GM21515 (cell line): ENCODE results near the gene VWA1.
"Not testable (repeated sequence)": the region's sequence is repeated elsewhere in the genome, so short reads cannot be mapped to it uniquely, and the experiment has no call there.

Experiments used
- ATAC-seq: cut with Tn5 transposase; IDR thresholded peaks from one replicate; pipeline ENCODE4 v1.9.1; 2021; ENCODE audit not compliant: unreplicated experiment

VWA1 gene

DNA sequence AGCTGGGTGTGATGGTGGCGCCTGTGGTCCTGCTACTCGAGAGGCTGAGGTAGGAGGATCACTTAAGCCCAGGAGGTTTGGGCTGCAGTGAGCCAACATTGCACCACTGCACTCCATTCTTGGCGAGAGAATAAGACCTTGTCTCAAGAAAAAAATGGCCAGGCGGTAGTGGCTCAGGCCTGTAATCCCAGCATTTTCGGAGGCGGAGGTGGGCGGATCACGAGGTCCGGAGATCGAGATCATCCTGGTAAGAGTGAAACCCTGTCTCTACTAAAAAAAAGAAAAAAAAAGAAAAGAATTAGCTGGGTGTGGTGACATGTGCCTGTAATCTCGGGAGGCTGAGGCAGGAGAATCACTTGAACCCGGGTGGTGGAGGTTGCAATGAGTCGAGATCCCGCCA is 47.4 kb downstream of the VWA1 start:
- ATAC-seq = no peak

DNA sequence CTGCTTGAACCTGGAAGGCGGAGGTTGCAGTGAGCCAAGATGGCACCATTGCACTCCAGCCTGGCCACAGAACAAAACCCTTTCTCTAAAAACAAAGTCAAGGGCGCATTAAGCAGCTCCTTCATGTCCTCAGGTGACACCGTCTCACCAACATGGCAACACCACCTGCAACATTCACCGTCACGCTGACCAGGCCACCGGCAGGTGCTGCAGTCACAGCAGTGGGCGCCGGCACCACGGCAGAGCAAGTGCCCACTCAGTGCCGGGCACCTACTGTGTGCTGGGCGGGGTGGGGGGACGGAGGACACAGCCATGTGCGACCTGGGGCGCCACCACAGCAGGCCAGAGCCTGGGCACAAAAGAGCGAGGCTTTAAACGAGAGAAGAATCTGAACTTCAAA is 48.2 kb downstream of the VWA1 start:
- ATAC-seq = no peak

DNA sequence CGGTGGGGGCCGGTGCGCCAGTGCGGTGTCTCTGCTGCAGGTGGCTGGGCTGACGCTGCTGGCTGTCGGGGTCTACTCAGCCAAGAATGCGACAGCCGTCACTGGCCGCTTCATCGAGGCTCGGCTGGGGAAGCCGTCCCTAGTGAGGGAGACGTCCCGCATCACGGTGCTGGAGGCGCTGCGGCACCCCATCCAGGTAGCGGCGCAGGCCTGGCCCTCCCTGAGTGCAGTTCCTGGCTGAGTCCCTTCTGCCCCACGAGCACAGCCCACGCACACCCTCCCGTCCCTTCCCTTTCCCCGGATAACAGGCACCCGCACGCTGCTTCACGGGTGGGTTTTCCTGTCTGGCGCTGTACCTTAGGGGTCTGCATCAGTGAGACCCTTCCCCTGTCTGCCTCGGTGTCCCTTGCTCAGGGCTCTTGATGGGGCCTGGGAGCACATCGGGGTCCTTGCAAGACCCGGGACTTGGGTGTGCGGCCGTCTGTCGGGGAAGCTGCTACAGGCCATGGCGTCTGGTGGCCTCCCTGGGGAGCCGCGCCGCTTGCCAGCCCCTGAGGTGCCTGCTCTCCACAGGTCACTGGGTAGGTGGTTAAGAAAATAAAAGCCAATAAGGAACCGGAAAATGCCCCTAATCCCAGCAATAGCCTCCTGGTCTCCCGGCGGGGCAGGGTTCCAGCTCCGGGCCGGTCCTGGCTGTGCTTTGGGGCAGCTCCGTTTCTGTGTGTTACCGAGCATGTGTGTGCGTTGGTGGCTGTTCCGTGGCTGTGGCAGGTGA is 49.7 kb downstream of the VWA1 start:
- ATAC-seq = not testable (repeated sequence)

GRCh38 chr1:1485755-1486317 is 50.3 kb downstream of the VWA1 start:
- not testable (repeated sequence) for ATAC-seq

DNA sequence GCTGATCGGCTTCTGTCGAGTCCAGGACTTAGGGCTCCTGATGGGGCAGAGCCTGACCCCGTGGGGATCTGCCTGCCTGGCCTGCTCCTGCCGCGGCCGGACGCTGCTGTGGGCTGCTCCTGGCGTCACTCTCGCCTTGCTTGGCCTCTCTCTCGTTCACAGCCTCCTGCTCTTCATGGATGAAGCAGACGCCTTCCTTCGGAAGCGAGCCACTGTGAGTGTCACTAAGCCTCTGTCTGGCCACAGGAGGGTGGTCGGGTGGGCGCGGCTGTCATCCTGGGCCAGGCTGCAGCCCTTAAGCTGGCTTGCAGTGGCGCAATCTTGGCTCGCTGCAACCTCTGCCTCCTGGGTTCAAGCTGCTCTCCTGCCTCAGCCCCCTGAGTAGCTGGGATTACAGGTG is 52.2 kb downstream of the VWA1 start:
- ATAC-seq = no peak

- ATAC-seq = no peak
Measured at GRCh38 chr1:1489231-1489630, 53.7 kb downstream of the VWA1 start.

DNA sequence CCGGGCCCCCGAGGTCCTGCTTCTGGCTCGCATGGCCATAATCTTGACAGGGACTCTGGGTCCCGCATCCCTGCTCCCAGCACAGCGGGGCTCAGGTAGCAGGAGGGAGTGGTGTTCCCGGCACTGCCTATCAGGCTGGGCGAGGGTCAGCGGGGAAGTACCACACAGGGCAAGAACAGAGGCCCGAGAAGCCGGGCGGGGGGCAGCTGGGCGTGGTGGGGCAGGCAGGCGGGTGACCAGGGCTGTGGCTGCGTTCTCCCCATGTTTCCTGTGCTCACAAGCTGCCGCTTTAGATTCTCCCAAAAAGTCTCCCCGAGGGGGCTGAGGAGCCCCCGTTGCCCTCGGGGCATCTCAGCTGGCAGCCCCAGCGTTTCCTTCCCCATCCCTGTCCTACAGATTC is 54.4 kb downstream of the VWA1 start:
- ATAC-seq = no peak

DNA sequence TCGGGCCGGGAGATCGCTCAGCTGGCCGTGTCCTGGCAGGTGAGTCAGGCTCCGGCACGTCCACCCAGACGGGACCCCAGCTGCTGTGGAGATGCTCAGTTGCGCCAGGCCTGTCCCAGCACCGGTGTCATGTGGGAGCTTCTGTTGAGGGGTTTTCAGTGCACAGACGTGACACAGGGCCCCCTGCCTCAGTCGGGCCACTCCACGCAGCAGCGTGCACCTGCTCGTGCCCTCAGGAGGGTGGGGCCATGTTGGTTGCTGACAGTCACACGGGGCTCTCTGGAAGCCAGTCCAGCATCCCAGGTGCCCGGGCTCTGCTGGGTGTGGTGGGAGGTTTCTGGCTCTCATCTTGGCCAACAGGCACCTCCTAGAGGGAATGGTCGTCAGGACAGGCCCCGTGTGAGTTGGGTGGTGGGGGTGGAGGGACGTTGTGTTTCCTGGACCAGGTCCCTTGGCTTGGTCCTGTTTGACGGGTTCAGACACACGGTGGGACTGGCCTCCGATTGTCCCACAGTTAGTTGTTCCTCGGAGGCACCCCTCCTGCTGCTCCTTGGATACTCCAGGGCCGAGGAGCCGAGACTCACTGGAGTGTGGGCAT is 55.2 kb downstream of the VWA1 start:
- no peak for ATAC-seq

GRCh38 chr1:1491601-1492000 is 56.1 kb downstream of the VWA1 start:
- ATAC-seq = no peak
